Ovary (tissue), 3 donors: ENCODE data around the gene CAMK1.

Source experiments
- CTCF ChIP-seq, 3 donors: fragments of 450-650 bp in 2 of 3; fragments of 200-600 bp in 1 of 3; IDR thresholded peaks; one replicate each; pipeline versions ENCODE4 v1.5.1 to v1.8.0; 2016 to 2022; ENCODE audit warnings: antibody characterized with exemption in 3 of 3, mild to moderate bottlenecking in 1 of 3
- EP300 ChIP-seq: sonication (generic); formaldehyde crosslinking; IDR thresholded peaks from one replicate; pipeline ENCODE4 v1.6.1; 2017; ENCODE audit warnings: antibody characterized with exemption
- POLR2A ChIP-seq: fragments of 450-650 bp; IDR thresholded peaks from one replicate; pipeline ENCODE4 v1.6.1; 2017; ENCODE audit warnings: antibody characterized with exemption, mild to moderate bottlenecking, moderate library complexity
- donor health status: DM: no; HTN: no; CAD: no.

GRCh38 chr3:9809615-9810432, 40.1 kb upstream of the CAMK1 start, which contains the start of gene TTLL3:
- TF ChIP-seq CTCF (IDR thresholded peaks at IDR 0.05), result no peak
- TF ChIP-seq EP300, result no peak
- peak; percentile 17 for TF ChIP-seq POLR2A
